SK-N-SH treated with all-trans-retinoic acid at 6 μM for 48 hours (cell line): ENCODE data around the gene HTT-AS.

Source experiments
- ARNTL ChIP-seq: fragments of 450-650 bp; formaldehyde crosslinking; IDR thresholded peaks from 2 replicates; pipeline ENCODE4 v1.5.0; 2020; ENCODE audit warnings: low read depth, mild to moderate bottlenecking, moderate library complexity, borderline replicate concordance
- BACH2 ChIP-seq: fragments of 250-450 bp; sonication (Bioruptor Pico); IDR thresholded peaks from 2 replicates; pipeline ENCODE4 v1.9.0; 2021; ENCODE audit warnings: mild to moderate bottlenecking, borderline replicate concordance
- CSDC2 ChIP-seq: fragments of 250-450 bp; sonication (Bioruptor Pico); IDR thresholded peaks from 2 replicates; pipeline ENCODE4 v1.5.0; 2020; ENCODE audit warnings: mild to moderate bottlenecking, moderate library complexity
- ESRRG ChIP-seq: fragments of 250-450 bp; sonication (Bioruptor Pico); IDR thresholded peaks from 2 replicates; pipeline ENCODE4 v1.6.1; 2021; ENCODE audit warnings: mild to moderate bottlenecking
- PPARA ChIP-seq: fragments of 250-450 bp; sonication (Bioruptor Pico); IDR thresholded peaks from 2 replicates; pipeline ENCODE4 v1.5.0; 2020; ENCODE audit warnings: mild to moderate bottlenecking, borderline replicate concordance
- RARB ChIP-seq: fragments of 250-450 bp; sonication (Bioruptor Pico); IDR thresholded peaks from 2 replicates; pipeline ENCODE4 v1.8.0; 2021; ENCODE audit warnings: mild to moderate bottlenecking, moderate library complexity
- TCF4 ChIP-seq: fragments of 250-450 bp; sonication (Bioruptor Pico); IDR thresholded peaks from 2 replicates; pipeline ENCODE4 v1.8.0; 2021; ENCODE audit warnings: mild to moderate bottlenecking, moderate library complexity, borderline replicate concordance
- TOX ChIP-seq: fragments of 250-450 bp; sonication (Bioruptor Pico); IDR thresholded peaks from 2 replicates; pipeline ENCODE4 v1.8.0; 2021; ENCODE audit warnings: mild to moderate bottlenecking, moderate library complexity, borderline replicate concordance
- ZFP3 ChIP-seq: fragments of 250-450 bp; sonication (Bioruptor Pico); IDR thresholded peaks from 2 replicates; pipeline ENCODE4 v1.5.0; 2020; ENCODE audit warnings: mild to moderate bottlenecking, moderate library complexity
- ZFP30 ChIP-seq: fragments of 450-650 bp; formaldehyde crosslinking; IDR thresholded peaks from 2 replicates; pipeline ENCODE4 v1.5.0; 2022; ENCODE audit warnings: mild to moderate bottlenecking, moderate library complexity
- ZNF8 ChIP-seq: fragments of 450-650 bp; formaldehyde crosslinking; IDR thresholded peaks from 2 replicates; pipeline ENCODE4 v1.5.0; 2020; ENCODE audit warnings: mild to moderate bottlenecking, moderate library complexity
- TF ChIP-seq, protein P1 (sequence below): fragments of 250-450 bp; sonication (Bioruptor Pico); IDR thresholded peaks from 2 replicates; pipeline ENCODE4 v1.5.0; 2020; ENCODE audit warnings: mild to moderate bottlenecking, moderate library complexity
- TF ChIP-seq, protein P2 (sequence below): fragments of 250-450 bp; sonication (Bioruptor Pico); IDR thresholded peaks from 2 replicates; pipeline ENCODE4 v1.8.0; 2021; ENCODE audit warnings: low read depth, mild to moderate bottlenecking, moderate library complexity, borderline replicate concordance

GRCh38 chr4:3060946-3061345 is 13.4 kb downstream of the HTT-AS start:
- TF ChIP-seq CSDC2 (no peak), TOX (no peak), ESRRG (CRISPR knock-in tag) (no peak), ZFP3 (CRISPR knock-in tag) (no peak), PPARA (CRISPR knock-in tag) (no peak), RARB (CRISPR knock-in tag) (no peak), ZNF8 (no peak), TCF4 (CRISPR knock-in tag) (no peak), ZFP30 (CRISPR knock-in tag) (no peak), BACH2 (no peak), ARNTL (no peak)
- TF ChIP-seq, protein P1, sequence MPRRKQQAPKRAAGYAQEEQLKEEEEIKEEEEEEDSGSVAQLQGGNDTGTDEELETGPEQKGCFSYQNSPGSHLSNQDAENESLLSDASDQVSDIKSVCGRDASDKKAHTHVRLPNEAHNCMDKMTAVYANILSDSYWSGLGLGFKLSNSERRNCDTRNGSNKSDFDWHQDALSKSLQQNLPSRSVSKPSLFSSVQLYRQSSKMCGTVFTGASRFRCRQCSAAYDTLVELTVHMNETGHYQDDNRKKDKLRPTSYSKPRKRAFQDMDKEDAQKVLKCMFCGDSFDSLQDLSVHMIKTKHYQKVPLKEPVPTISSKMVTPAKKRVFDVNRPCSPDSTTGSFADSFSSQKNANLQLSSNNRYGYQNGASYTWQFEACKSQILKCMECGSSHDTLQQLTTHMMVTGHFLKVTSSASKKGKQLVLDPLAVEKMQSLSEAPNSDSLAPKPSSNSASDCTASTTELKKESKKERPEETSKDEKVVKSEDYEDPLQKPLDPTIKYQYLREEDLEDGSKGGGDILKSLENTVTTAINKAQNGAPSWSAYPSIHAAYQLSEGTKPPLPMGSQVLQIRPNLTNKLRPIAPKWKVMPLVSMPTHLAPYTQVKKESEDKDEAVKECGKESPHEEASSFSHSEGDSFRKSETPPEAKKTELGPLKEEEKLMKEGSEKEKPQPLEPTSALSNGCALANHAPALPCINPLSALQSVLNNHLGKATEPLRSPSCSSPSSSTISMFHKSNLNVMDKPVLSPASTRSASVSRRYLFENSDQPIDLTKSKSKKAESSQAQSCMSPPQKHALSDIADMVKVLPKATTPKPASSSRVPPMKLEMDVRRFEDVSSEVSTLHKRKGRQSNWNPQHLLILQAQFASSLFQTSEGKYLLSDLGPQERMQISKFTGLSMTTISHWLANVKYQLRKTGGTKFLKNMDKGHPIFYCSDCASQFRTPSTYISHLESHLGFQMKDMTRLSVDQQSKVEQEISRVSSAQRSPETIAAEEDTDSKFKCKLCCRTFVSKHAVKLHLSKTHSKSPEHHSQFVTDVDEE (CRISPR knock-in tag), result no peak
- TF ChIP-seq, protein P2, sequence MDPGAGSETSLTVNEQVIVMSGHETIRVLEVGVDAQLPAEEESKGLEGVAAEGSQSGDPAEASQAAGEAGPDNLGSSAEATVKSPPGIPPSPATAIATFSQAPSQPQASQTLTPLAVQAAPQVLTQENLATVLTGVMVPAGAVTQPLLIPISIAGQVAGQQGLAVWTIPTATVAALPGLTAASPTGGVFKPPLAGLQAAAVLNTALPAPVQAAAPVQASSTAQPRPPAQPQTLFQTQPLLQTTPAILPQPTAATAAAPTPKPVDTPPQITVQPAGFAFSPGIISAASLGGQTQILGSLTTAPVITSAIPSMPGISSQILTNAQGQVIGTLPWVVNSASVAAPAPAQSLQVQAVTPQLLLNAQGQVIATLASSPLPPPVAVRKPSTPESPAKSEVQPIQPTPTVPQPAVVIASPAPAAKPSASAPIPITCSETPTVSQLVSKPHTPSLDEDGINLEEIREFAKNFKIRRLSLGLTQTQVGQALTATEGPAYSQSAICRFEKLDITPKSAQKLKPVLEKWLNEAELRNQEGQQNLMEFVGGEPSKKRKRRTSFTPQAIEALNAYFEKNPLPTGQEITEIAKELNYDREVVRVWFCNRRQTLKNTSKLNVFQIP (CRISPR knock-in tag), result no peak
